Suprapubic skin (tissue), 4 donors: ENCODE results near the gene PHLDA1. TPM values are rescaled to one million over a fixed set of nuclear protein-coding genes. Genes with fewer than 3 reads are reported as not detected.
"Not testable (repeated sequence)": the region's sequence is repeated elsewhere in the genome, so short reads cannot be mapped to it uniquely, and the experiment has no call there.

Experiments used
- DNase-seq, 2 donors: peaks; one replicate each; pipeline ENCODE4 v3.0.0-alpha.2; 2019; ENCODE audit warnings: low spot score in 2 of 2
- H3K27ac ChIP-seq: fragments of 200-600 bp; sonication (generic); one replicate; pipeline ENCODE4 v1.5.1; 2019
- H3K27me3 ChIP-seq: fragments of 200-600 bp; sonication (generic); one replicate; pipeline ENCODE4 v1.5.1; 2019
- H3K36me3 ChIP-seq: fragments of 200-600 bp; sonication (generic); one replicate; pipeline ENCODE4 v1.5.1; 2019
- H3K4me1 ChIP-seq: fragments of 200-600 bp; sonication (generic); one replicate; pipeline ENCODE4 v1.5.1; 2019
- H3K4me3 ChIP-seq: fragments of 200-600 bp; sonication (generic); one replicate; pipeline ENCODE4 v1.5.1; 2019; ENCODE audit warnings: mild to moderate bottlenecking
- H3K9me3 ChIP-seq: fragments of 200-600 bp; sonication (generic); one replicate; pipeline ENCODE4 v1.5.1; 2019
- EP300 ChIP-seq: sonication (generic); formaldehyde crosslinking; IDR thresholded peaks from one replicate; pipeline ENCODE4 v1.6.1; 2017; ENCODE audit warnings: antibody characterized with exemption
- POLR2A ChIP-seq, 2 donors: fragments of 450-650 bp; IDR thresholded peaks; one replicate each; pipeline ENCODE4 v1.6.1; 2017; ENCODE audit warnings: antibody characterized with exemption in 2 of 2, mild to moderate bottlenecking in 2 of 2, moderate library complexity in 2 of 2
- POLR2AphosphoS5 ChIP-seq, 3 donors: sonication (generic); formaldehyde crosslinking; IDR thresholded peaks; one replicate each; pipeline ENCODE4 v1.6.1; 2017; ENCODE audit warnings: antibody characterized with exemption in 3 of 3
- WGBS: methylation state at CpG from one replicate; pipeline ENCODE4 v1.1.5; 2018; 5-methylcytosine and 5-hydroxymethylcytosine counted together
- total RNA-seq, 4 donors: library from RNA; depleted of rRNA; stranded (reverse); fragments of >200 nt; gene quantifications; one replicate each; pipeline ENCODE4 v1.1.0, GENCODE V29; 2016
- TF ChIP-seq, protein P1 (sequence below), 2 donors: fragments of 200-600 bp in 1 of 2; fragments of 450-650 bp in 1 of 2; sonication (generic) in 1 of 2; IDR thresholded peaks; one replicate each; pipeline ENCODE4 v1.5.1; 2016 to 2019; ENCODE audit warnings: antibody characterized with exemption in 2 of 2, mild to moderate bottlenecking in 1 of 2, moderate library complexity in 1 of 2

PHLDA1 gene
- total RNA-seq, 4 donors from 2014 or later = 16.4 to 31.2 (median 23.3) TPM

DNA sequence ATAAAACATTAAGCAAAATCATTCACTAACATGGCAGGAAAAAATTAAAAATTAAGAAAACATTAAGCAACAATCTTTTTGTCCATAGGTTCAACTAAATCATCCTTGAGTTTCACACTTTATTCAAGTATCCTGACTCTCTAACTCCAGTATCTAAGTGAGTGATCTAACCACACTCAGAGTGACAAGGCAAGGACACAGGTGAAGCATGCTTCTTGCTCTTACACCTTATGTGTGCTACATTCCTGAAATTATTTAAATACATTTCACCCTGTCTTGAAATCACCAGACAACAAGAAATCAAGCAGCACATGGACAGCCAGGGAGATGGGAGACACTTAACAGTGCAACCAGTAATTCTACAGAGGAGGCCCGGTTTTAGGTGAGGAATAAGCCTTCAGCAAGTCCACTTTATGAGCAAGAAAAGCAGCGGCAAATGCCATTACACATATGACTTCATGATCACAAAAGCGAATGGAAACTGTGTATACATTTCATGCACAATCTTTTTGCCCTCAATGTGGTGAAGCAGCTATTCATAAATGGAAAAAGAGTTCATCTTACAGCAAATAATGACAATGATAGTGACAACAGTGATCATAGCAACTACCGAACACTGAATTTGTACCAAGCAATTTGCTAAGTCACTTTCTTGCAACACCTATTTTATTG, 37.4 kb downstream of the PHLDA1 start:
- Histone ChIP-seq H3K9me3 (no peaks in the 10 kb centered on the region), H3K4me3 (no peak overlapping the region), H3K27ac (no peak overlapping the region), H3K36me3 (no peaks in the 10 kb centered on the region), H3K4me1 (no peaks in the 10 kb centered on the region), H3K27me3 (no peaks in the 10 kb centered on the region)
- no peak for DNase-seq
- TF ChIP-seq, protein P1, sequence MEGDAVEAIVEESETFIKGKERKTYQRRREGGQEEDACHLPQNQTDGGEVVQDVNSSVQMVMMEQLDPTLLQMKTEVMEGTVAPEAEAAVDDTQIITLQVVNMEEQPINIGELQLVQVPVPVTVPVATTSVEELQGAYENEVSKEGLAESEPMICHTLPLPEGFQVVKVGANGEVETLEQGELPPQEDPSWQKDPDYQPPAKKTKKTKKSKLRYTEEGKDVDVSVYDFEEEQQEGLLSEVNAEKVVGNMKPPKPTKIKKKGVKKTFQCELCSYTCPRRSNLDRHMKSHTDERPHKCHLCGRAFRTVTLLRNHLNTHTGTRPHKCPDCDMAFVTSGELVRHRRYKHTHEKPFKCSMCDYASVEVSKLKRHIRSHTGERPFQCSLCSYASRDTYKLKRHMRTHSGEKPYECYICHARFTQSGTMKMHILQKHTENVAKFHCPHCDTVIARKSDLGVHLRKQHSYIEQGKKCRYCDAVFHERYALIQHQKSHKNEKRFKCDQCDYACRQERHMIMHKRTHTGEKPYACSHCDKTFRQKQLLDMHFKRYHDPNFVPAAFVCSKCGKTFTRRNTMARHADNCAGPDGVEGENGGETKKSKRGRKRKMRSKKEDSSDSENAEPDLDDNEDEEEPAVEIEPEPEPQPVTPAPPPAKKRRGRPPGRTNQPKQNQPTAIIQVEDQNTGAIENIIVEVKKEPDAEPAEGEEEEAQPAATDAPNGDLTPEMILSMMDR (IDR thresholded peaks at IDR 0.05) = no peak
- TF ChIP-seq POLR2AphosphoS5 (IDR thresholded peaks at IDR 0.05) (no peak), POLR2A (IDR thresholded peaks at IDR 0.05) (no peak), EP300 (no peak)
- WGBS = 70% methylated on average over 4 of the region's 4 CpGs

DNA sequence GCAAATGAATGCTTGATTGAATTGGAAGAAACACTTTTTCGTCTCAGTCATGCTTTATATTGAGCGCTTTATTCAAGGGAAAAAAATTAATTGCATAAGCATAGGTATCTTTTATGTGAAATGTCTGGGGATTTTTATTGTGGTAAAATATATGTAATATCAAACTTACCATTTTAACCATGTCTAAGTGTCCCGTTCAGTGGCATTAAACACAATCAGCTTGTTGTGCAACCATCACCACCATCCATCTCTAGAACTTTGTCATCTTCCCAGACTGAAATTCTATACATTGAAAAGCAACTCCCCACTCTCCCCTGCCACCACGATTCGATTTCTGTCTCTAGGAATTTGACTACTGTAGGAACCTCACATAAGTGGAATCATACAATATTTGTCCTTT, 39.8 kb downstream of the PHLDA1 start:
- 67% methylated on average over 5 of the region's 5 CpGs for WGBS
- Histone ChIP-seq H3K9me3 (no peaks in the 10 kb centered on the region), H3K36me3 (no peaks in the 10 kb centered on the region), H3K27me3 (no peaks in the 10 kb centered on the region), H3K27ac (no peak overlapping the region), H3K4me1 (no peaks in the 10 kb centered on the region), H3K4me3 (no peak overlapping the region)
- no peak for DNase-seq
- TF ChIP-seq POLR2AphosphoS5 (IDR thresholded peaks at IDR 0.05) = no peak
- TF ChIP-seq POLR2A (IDR thresholded peaks at IDR 0.05) = no peak
- TF ChIP-seq EP300 = no peak
- TF ChIP-seq, protein P1 (IDR thresholded peaks at IDR 0.05) = no peak

DNA sequence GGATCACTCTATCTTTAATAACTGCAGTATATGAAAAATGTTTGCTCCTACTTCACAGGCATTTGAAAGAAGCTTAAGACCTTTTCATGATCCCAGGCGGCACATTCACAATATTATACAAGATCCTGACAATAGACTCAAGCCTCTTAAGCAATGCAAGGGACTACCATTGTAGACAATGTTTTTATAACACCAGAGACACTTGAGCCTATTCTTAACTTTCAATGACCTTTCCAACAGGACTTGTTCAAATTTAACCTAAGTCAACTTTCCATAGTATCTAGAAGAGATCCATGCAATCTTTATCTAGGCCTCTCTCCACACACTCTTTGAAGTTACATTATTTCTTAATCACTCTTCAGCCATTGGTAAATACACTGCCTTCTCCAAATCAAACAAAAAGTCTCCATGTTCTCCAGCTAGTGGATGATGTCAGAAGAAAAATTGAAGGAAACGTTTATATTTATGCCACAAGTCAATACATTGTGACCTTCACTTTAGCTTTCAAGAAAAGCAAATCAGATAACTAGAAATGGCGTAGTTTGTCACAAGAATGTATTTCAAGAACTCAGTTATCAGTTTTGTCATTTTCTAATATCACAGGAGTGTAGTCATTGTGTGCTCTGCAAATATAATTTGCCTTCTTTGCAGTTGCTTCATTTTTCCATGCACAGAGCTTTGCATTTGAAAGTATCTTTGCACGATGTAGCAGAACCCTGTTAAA, 41.2 kb downstream of the PHLDA1 start:
- H3K36me3 ChIP-seq = no peaks in the 10 kb centered on the region
- no peak overlapping the region for H3K27ac ChIP-seq
- 87% methylated on average over 4 of the region's 4 CpGs for WGBS
- H3K4me1 ChIP-seq = peaks cover 5% of the 10 kb centered on the region
- DNase-seq = no peak
- H3K27me3 ChIP-seq = no peaks in the 10 kb centered on the region
- TF ChIP-seq EP300 (no peak), POLR2AphosphoS5 (IDR thresholded peaks at IDR 0.05) (no peak), POLR2A (IDR thresholded peaks at IDR 0.05) (no peak)
- TF ChIP-seq, protein P1 (IDR thresholded peaks at IDR 0.05) = no peak
- H3K9me3 ChIP-seq = no peaks in the 10 kb centered on the region
- no peak overlapping the region for H3K4me3 ChIP-seq

DNA sequence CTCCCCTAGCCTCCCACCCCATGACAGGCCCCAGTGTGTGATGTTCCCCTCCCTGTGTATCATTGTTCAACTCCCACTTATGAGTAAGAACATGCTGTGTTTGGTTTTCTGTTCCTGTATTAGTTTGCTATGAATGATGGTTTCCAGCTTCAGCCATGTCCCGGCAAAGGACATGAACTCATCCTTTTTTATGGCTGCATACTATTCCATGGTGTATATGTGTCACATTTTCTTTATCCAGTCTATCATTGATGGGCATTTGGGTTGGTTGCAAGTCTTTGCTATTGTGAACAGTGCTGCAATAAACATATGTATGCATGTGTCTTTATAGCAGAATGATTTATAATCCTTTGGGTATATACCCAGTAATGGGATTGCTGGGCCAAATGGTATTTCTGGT, 43.9 kb downstream of the PHLDA1 start:
- not testable (repeated sequence) for H3K4me3 ChIP-seq, H3K27ac ChIP-seq, H3K9me3 ChIP-seq, H3K36me3 ChIP-seq, DNase-seq, H3K27me3 ChIP-seq
- peaks cover 15% of the 10 kb centered on the region for H3K4me1 ChIP-seq
- 88% methylated on average over 1 of the region's 1 CpG for WGBS

DNA sequence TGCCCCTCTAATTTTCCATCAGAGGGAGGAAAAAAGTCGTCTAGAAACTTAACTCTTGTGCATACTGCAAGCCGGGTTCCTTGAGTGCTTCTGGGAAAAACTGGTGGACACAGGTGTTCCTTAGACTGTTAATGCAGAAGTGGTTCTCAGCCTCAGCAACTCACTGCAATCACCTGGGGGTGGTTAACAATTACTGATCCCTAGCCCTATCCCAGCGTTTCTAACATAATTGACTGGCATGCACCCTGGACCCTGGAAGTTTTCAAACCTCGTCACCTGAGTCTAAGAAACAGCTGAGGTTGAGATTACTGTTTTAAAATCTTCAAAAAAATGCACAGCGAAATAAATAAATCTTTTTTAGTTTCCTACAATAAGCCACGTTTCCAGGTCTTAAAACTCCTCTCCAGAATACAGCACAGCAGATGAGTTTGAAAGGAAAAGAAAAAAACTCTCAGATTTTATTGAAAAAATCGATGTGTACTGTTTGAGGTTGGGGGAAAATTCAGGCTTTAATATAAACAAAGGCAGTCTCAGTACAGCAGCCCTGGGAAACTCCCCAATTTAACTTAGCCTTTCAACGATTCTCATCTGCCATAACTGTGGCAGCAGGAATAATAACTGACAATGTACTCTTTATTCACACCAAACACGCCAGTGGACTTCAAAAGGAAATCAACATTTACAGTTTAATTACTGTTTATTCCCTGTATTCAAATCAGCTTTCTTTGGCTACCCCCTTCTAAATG, 45.4 kb downstream of the PHLDA1 start:
- TF ChIP-seq EP300 = no peak
- TF ChIP-seq, protein P1 (IDR thresholded peaks at IDR 0.05) = no peak
- TF ChIP-seq POLR2AphosphoS5 (IDR thresholded peaks at IDR 0.05) = no peak
- TF ChIP-seq POLR2A (IDR thresholded peaks at IDR 0.05) = no peak
- no peak overlapping the region for H3K27ac ChIP-seq
- H3K4me1 ChIP-seq = peaks cover 29% of the 10 kb centered on the region
- DNase-seq = no peak
- no peaks in the 10 kb centered on the region for H3K9me3 ChIP-seq
- H3K27me3 ChIP-seq = no peaks in the 10 kb centered on the region
- no peaks in the 10 kb centered on the region for H3K36me3 ChIP-seq
- WGBS = 50% methylated on average over 9 of the region's 9 CpGs
- H3K4me3 ChIP-seq = no peak overlapping the region
